ENCODE results near the gene CEP112. TPM values are rescaled to one million over a fixed set of nuclear protein-coding genes. Genes with fewer than 3 reads are reported as not detected.

CEP112 gene
- total and polyA plus RNA-seq, 2 of the 8 experiments (the other 6 are each of a cell fraction or from before 2014, with no cell fraction given), result 0.62 to 3.1 TPM

DNA sequence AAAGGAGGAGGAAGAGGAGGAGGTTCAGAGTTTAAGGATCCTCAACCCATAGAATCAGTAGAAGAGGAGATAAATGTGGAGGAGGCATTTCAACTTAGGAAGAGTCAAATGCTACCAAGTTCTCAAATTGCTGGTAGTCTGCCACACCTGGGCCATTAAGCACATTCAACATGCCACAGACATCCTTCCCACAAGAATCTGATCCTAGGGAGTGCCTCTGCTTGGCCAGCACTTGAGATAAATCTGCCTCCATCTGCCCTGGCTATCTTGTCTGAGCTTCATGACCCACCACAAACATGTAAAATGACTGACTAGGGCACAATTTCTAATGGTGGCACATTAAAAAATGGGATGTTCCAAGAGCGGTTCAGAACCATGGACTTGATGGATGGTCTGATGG is 593.2 kb downstream of the CEP112 start (continued):
- no peak for TF ChIP-seq BACH1 (IDR thresholded peaks at IDR 0.05; ENCODE audit: low read length)

Measured in H1 (cell line).